HFF-Myc (cell line): Measurements from ENCODE around the gene SDHB.

Source experiments
- DNase-seq: peaks from one replicate; pipeline ENCODE4 v3.0.0-alpha.2; 2011; ENCODE audit warnings: low read depth; ENCODE audit errors: extremely low read depth
- H3K4me3 ChIP-seq: replicated peaks from 2 replicates; pipeline ENCODE4 v1.5.1; 2011; ENCODE audit warnings: low read depth, mild to moderate bottlenecking, control low read depth, low read length
- TF ChIP-seq, protein P1 (sequence below): IDR thresholded peaks from 2 replicates; pipeline ENCODE4 v1.5.1; 2012; ENCODE audit warnings: mild to moderate bottlenecking, low read depth, low read length, control low read depth; ENCODE audit errors: missing control alignments

SDHB gene

DNA sequence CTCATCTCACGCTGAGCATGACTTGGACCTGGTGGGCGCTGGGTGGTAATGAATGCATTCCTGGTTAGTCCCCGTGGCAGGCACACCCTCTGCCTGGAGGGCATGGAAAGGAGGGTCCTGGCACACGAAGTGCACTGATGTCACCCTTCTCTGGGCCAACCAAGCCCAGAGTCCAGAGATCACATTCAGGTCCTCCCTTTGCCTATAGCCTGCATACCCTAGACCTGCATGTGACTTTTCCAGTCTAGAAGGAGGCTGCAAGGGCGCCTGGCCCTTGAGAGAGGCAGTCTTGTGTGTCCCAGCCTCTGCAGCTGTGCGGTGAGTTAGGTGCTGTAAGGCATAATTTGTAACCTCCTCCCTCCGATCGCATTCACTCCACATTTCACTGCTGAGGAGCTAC is 43.3 kb upstream of the SDHB start:
- DNase-seq: no peak
- TF ChIP-seq, protein P1, sequence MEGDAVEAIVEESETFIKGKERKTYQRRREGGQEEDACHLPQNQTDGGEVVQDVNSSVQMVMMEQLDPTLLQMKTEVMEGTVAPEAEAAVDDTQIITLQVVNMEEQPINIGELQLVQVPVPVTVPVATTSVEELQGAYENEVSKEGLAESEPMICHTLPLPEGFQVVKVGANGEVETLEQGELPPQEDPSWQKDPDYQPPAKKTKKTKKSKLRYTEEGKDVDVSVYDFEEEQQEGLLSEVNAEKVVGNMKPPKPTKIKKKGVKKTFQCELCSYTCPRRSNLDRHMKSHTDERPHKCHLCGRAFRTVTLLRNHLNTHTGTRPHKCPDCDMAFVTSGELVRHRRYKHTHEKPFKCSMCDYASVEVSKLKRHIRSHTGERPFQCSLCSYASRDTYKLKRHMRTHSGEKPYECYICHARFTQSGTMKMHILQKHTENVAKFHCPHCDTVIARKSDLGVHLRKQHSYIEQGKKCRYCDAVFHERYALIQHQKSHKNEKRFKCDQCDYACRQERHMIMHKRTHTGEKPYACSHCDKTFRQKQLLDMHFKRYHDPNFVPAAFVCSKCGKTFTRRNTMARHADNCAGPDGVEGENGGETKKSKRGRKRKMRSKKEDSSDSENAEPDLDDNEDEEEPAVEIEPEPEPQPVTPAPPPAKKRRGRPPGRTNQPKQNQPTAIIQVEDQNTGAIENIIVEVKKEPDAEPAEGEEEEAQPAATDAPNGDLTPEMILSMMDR: no peak

DNA sequence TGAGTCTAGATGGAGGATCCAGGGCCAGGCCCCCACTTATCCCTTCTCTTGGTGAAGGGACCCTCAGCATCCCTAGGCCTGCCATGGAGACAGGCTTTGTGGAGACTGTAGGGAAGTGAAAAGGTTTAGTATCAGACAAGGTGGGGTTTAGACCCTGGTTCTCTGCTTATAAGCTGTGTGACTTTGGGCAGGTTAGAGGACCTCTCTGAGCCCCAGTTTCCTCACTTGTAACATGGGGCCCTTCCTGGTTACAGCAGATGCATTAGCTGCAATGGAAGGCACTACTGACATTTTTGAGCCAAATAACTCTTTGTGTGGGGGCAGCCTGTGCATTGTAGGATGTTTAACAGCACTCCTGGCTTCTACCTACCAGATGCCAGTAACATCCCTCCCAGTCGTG is 42.8 kb upstream of the SDHB start:
- DNase-seq: no peak
- H3K4me3 ChIP-seq: no peak overlapping the region
- TF ChIP-seq, protein P1: no peak

More for the DNA sequence above, 43.3 kb upstream of the SDHB start:
- H3K4me3 ChIP-seq: no peak overlapping the region

DNA sequence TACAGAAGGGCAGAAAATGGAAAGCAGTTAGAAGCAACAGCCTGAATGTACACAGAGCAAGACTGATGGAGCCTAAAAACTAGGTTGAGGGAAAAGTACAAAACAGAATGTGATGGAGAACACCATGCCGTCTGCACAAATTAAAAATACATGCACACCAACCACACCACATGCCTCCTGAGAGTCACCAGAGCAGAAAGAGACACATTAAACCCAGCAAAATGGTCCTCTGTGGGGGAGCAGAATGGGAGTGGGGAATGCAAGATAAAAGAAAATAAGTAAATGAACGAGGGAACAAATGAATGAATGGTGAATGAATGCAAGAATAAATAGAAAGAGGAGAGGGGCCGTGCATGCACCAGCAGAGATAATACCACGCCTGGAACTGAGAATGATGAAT is 41.3 kb upstream of the SDHB start:
- H3K4me3 ChIP-seq: no peak overlapping the region
- no peak for DNase-seq
- TF ChIP-seq, protein P1: no peak

DNA sequence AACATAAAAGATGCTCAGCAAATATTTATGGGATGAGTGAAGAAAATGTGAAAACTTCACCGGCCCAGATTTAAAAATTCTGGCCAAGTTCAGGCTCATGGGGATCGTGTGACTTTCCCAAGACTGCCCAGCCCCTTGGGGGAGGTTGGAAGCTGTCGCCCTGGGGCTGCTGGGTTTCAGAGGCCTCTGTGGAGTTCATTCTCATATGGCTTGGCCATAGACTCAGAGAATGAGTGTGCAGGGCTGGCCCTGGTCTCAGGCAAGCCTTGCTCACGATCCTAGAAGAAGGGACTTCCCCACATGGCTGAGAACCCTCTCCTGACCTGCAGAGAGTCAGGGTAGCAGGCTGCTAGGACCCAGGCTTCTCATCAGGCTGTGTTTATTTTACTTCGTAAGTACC is 40.8 kb upstream of the SDHB start:
- H3K4me3 ChIP-seq: no peak overlapping the region
- no peak for DNase-seq
- TF ChIP-seq, protein P1: no peak

DNA sequence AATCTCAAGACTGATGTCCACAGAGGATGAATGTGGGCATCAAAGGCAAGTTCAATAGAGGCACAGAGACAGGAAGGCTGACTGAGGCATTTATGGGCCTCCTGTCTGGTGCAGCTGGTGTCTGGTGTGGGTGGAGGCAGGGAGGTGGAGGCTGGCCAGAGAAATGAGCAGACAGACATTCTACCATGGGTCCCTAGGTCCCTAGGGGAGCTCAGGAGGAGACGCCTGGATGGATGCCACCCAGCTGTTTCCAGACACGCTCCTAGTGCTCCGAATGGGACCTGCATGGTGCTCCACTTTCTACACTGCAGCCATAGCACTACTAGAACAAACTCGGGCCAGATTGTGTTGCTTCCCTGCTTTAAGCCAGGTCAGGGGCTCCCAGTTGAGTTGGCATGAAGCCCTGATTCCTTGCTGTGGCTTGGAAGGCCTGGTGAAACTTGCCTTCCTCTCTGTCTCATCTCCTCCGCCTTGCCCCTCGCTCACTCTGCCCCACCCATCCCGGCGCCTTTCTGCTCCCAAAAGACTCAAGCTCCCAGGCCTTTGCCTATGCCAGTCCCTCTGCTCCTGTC is 40.1 kb upstream of the SDHB start:
- H3K4me3 ChIP-seq: no peak overlapping the region
- no peak for DNase-seq
- TF ChIP-seq, protein P1: no peak

DNA sequence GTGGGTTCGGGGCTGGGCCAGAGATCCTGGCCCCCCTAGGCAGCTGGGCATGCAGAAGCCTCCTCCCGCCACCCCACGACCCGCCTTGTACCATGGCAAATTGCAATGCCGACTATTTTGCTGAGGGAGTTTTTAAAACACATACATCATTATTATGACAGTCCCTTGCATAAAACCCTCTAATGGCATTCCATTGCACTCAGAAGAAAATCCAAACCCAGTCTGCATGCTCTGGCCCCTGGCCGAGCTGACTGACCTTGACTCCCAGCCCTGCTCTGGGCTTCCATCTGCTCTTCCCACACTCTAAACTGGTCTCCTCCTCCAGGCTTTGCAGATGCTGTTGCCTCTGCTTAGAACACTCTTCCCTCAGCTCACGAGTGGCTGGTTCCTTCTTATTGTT is 37.4 kb upstream of the SDHB start:
- TF ChIP-seq, protein P1: no peak

DNA sequence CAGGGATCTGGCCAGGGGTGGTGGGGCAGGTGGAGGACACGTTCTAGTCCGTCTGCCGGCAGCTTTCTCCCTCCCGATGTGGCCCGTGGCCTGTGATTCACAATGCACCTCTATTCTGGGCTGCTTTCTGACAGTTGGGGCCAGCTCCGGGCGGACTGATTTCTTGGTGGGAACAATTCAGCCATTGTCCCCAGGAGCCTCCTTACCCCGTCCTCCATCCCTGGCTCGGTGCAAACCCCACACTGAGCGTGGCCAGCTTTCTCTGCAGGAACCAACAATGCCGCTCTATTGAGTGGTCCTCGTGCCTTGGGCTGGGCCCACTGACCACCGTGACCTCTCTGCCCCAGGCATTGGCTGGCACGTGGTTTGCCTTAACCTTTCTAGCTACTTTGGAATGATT is 35.7 kb upstream of the SDHB start:
- no peak overlapping the region for H3K4me3 ChIP-seq
- no peak for DNase-seq
- TF ChIP-seq, protein P1: no peak

More for the DNA sequence above, 37.4 kb upstream of the SDHB start:
- H3K4me3 ChIP-seq: no peak overlapping the region
- no peak for DNase-seq
